ENCODE data around the gene TM9SF1.

TM9SF1 gene

DNA sequence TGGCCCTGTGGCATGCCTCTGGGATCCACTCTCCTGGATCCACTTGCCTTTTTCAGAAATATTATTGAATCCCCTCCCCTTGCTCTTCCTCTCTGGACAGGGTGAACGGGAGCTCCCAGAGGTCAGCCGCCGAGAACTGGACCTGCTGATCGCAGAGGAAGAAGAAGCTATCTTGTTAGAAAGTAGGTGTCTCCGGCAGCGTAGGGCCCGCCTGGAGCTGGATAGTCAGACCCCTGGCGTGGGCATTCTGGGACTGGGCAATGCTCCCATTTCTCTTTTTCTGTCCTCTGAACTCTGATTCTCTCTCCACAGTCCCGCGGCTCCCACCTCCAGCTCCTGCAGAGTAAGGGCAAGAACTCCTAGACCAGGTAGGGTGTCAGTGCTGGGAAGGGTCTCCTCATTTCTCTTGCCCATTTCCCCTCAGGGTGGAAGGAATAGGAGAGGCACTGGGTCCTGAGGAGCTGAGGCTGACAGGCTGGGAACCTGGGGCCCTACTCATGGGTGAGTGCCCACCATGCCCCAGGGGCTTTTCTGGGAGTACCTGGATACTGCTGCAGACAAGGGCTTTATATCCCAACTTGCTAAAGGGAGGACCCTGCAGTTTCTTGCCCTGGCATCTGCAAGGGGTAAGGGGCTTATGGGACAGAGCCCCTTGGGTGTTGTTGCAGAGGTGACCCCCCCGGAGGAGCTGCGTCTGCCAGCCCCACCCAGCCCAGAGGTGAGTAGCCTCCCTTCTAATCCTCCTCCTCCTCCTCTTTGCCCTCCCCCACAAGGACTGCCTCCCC, 18.0 kb downstream of the TM9SF1 start:
- no peak for DNase-seq

DNA sequence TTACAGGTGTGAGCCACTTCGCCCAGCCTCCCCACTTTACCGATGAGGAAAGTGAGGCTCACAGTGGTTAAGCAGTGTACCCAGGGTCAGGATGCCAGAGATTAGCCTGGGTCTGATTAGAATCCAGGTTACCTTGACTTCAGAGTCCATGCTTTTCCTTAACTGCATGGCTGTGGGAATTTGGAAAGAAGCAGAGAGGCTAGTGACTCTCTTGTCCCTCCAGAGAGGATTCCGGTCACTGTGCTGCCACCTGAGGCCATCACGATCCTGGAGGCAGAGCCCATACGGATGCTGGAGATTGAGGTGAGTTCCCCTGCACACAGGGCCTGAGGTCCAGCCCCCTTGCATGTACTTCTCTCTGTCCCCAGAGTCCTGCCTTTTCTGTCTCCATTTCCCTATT, 18.6 kb downstream of the TM9SF1 start:
- DNase-seq: no peak

GRCh38 chr14:24172871-24173281, 22.4 kb downstream of the TM9SF1 start:
- no peak for DNase-seq

GRCh38 chr14:24172261-24172860, 22.9 kb downstream of the TM9SF1 start:
- DNase-seq: no peak

- DNase-seq: peak; percentile 61
Measured at GRCh38 chr14:24171422-24172260, 23.6 kb downstream of the TM9SF1 start, which contains the start of gene REC8. REC8 (plus strand) TSS chr14:24172080; CDS start chr14:24172553, 473 bp downstream.

DNA sequence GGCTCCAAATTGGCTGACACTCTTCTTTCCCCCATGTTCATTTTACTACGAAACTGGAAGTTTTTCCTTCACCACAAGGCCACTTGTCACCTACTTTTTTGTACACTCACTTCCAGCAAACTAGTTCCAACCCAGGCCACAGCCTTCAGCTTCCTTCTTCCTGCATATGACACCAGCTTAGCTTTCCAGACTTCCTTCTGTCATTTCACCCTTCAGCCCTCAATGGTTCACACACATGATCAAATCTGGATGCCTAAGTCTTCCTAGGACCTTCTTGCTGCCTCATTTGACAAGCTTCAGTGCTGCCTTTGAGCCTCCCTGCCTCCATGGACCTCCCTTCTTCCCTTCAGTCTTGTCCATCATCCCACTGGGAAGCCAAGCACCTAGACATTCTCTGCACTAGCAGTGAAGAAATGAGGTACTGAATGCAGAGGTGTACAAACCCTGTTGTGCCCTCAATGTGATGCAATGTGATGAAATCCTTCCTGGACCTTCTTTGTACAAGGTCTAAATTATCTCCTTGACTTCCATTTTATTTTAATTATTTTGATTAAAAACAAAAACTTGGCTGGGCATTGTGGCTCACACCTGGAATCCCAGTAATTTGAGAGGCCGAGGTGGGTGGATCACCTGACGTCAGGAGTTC, 27.6 kb downstream of the TM9SF1 start:
- DNase-seq: no peak

- DNase-seq: no peak
Measured at GRCh38 chr14:24165785-24166184, 29.5 kb downstream of the TM9SF1 start.

- DNase-seq: no peak
Measured at GRCh38 chr14:24164518-24164991, 30.7 kb downstream of the TM9SF1 start.

GRCh38 chr14:24162093-24162492, 33.1 kb downstream of the TM9SF1 start:
- no peak for DNase-seq

- DNase-seq: peak; percentile 98
Measured at GRCh38 chr14:24160850-24161804, 34.1 kb downstream of the TM9SF1 start, which contains the start of gene IRF9. IRF9 (plus strand) TSS chr14:24161265; CDS start chr14:24162145, 880 bp downstream.

DNA sequence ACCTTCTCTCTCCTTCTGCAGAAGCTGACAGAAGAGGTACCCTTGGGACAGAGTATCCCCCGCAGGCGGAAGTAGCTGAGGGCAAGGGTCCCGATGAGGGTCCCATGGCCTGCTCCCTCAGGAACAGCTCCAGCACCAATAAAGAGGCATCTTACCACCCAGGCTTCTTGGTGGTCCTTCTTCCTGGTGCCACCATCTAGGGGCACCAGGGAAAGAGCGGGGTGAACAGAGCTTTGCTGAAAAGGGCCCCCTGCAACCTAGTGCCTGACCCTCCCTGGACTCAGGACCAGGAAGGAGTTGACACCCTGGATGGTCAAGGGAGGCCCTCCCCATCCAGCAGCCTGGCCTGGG, 34.8 kb downstream of the TM9SF1 start:
- no peak for DNase-seq

- no peak for DNase-seq
Measured at GRCh38 chr14:24159777-24160498, 35.3 kb downstream of the TM9SF1 start.

DNA sequence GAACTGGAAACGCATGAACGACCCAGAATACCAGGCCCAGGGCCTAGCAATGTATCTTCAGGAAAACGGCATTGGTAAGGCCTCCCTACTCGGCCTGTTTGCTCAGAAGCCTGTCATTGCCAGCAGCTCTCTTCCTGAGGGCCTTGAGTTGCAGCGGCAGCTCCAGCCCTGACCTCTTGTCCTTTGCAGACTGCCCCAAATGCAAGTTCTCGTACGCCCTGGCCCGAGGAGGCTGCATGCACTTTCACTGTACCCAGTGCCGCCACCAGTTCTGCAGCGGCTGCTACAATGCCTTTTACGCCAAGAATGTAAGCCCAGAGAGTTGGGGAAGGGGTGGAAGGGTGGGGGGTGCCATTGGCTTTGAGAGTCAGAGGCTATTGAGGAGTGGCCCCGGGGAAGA, 37.9 kb downstream of the TM9SF1 start:
- no peak for DNase-seq

- DNase-seq: no peak
Measured at GRCh38 chr14:24156840-24157239, 38.4 kb downstream of the TM9SF1 start.

GRCh38 chr14:24155100-24155499, 40.1 kb downstream of the TM9SF1 start:
- no peak for DNase-seq

DNA sequence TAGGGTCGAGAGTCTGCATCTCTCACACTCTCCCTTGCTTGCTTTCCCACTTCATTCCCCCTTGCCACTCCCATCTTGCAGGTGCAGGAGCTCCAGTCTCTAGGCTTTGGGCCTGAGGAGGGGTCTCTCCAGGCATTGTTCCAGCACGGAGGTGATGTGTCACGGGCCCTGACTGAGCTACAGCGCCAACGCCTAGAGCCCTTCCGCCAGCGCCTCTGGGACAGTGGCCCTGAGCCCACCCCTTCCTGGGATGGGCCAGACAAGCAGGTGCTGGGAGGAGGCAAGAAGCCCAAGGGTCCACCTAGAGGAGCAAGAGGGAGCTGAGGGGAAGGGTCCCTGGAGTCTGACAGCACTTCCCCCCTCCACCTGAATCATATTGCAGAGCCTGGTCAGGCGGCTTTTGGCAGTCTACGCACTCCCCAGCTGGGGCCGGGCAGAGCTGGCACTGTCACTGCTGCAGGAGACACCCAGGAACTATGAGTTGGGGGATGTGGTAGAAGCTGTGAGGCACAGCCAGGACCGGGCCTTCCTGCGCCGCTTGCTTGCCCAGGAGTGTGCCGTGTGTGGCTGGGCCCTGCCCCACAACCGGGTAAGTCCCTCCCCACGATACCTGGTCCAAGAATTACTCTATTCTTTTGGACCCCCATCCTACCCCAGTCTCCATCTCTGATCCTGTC, 43.7 kb downstream of the TM9SF1 start:
- DNase-seq: no peak

- no peak for DNase-seq
Measured at GRCh38 chr14:24150993-24151392, 44.2 kb downstream of the TM9SF1 start.

GRCh38 chr14:24150567-24150966, 44.7 kb downstream of the TM9SF1 start:
- DNase-seq: no peak

DNA sequence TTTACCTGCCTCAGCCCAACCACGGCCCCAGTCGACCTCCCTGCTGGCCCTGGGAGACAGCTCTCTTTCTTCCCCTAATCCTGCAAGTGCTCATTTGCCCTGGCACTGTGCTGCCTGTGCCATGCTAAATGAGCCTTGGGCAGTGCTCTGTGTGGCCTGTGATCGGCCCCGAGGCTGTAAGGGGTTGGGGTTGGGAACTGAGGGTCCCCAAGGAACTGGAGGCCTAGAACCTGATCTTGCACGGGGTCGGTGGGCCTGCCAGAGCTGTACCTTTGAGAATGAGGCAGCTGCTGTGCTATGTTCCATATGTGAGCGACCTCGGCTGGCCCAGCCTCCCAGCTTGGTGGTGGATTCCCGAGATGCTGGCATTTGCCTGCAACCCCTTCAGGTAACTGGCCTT, 45.2 kb downstream of the TM9SF1 start:
- DNase-seq: no peak

GRCh38 chr14:24149302-24149969, 45.8 kb downstream of the TM9SF1 start:
- no peak for DNase-seq

Measured in activated CD8-positive, alpha-beta memory T cell treated with anti-CD3 and anti-CD28 coated beads, Interleukin-2, amount 50 U/mL, for 4 hours (primary cell).